NCI-H510A (cell line): ENCODE results near the gene CA9.

Experiments
- DNase-seq: peaks from one replicate; lab custom pipeline; 2025; lab: John Stamatoyannopoulos, UW

Gene CA9

DNA sequence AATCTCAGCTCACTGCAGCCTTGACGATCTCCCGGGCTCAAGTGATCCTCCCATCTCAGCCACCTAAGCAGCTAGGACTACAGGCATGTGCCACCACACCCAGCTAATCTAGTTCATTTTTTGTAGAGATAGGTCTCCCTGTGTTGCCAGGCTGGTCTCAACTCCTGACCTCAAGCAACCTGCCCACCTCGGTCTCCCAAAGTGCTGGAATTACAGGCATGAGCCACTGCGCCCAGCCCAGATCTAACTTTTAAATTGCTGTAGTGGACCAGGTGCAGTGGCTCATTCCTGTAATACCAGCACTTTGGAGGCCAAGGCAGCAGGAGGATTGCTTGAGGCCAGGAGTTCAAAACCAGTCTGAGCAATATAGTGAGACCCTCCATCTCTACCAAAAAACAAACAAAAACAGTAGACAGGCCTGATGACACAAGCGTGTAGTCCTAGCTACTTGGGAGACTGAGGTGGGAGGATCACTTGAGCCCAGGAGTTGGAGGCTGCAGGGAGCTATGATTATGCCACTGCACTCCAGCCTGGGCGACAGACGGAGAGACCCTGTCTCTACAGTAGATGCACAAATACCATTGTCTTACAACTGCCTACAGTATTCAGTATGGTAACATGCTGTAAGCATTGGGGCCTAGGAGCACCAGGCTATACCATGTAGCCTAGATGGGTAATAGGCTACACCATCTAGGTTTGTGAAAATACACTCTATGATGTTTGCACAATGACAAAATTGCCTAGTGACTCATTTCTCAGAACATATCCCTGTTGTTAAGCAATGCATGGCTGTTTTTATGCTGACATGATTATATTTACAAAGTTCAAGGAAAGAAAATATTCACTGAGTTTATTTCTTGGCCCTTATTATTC, 21.5 kb upstream of the CA9 start:
- DNase-seq = no peak

DNA sequence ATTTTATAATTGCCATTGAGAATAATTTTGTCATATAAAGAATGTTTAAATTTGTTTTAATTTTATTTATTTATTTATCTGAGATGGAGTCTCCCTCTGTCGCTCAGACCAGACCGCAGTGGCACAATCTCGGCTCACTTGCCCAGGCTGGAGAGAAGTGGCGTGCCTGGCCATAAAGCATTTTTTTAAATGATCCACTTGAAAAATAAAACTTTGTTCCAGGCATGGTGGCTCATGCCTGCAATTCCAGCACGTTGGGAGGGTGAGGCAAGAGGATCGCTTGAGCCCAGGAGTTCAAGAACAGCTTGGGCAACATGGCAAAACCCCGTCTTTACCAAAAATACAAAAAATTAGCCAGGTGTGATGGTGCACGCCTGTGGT, 20.9 kb upstream of the CA9 start:
- DNase-seq = no peak

DNA sequence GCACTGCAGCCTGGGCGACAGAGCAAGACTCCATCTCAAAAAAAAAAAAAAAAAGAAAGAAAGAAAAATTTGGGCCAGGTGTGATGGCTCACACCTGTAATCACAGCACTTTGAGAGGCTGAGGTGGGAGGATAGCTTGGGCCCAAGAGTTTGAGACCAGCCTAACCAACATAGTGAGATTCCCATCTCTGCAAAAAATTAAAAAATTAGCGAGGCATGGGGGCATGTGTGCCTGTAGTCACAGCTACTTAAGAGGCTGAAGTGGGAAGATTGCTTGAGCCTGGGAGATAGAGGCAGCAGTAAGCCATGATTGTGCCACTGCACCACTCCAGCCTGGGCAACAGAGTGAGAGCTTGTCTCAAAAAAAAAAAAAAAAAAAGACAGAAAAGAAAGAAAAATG, 20.1 kb upstream of the CA9 start:
- no peak for DNase-seq

DNA sequence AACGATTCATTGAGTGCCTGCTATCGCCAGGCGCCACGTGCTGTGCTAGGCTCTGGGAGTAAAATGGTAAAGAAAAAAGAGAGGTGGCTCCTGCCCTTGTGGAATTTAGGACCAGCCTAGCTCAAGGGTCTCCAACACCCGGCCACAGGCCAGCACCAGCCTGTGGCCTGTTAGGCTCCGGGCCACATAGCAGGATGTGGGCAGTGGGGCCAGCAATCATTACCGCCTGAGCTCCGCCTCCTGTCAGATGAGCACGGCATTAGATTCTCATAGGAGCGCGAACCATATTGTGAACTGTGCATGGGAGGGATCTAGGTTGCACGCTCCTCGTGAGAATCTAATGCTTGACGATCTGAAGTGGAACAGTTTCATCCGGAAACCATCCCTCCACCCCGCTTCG, 17.4 kb upstream of the CA9 start:
- DNase-seq = no peak

DNA sequence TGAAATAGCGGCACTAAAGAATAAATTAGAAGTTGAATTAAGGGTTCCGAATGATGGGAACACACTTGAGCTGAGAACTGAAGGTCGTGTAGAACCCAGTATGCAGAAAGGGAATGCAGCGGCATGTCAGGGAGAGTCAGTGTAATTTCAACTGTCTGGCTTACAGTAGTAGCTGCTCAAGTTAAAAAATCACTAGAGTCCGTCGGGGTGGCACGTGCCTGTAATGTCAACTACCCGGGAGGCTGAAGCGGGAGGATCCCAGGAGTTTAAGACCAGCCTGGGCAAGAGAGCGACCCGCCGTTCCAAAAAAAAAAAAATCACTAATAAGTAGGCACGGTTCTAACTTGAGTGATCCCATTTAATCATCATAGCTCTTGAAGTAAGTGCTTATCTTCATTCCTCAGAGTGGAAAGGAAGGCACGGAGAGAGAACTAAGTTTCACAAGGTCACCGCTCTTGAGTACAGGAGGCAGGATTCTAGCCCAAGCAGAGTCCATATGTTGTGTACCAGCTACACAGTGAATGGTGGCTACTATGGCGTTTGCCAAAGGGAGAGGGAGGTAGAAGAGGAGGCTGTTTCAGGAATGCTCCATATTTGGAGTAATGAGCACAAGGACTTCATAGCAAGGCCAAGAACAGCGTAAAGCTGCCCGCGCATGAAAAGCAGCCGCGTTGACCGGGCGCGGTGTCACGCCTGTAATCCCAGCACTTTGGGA, 16.7 kb upstream of the CA9 start:
- no peak for DNase-seq

DNA sequence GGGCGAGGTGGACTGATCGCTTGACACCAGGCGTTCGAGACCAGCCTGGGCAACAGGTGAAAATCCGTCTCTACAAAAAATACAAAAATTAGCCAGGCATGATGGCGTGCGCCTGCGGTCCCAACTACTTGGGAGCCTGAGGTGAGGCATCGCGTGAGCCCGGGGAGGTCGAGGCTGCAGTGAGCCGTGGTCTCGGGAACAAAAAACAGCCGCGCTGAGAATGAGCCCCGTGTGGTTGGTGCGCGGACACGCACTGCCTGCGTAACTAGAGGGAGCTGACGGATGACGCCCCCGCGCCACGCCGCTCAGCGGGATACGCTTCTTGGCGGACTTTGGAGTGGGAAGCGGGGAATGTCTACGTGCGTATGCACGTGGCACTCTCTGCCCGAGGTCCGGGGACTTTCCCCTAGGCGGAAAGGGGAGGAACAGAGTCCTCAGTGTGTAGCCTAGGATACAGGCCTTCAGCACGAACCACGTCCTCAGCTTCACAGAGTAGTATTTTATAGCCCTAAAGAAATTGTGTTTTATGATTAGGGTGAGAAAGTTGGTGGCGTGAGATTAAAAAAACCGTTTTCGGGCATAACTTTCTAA, 16.1 kb upstream of the CA9 start, which contains the start of gene RMRP:
Gene RMRP (minus strand): TSS at position 474 of the 591 bp plus-strand sequence.
- DNase-seq = peak; percentile 92

DNA sequence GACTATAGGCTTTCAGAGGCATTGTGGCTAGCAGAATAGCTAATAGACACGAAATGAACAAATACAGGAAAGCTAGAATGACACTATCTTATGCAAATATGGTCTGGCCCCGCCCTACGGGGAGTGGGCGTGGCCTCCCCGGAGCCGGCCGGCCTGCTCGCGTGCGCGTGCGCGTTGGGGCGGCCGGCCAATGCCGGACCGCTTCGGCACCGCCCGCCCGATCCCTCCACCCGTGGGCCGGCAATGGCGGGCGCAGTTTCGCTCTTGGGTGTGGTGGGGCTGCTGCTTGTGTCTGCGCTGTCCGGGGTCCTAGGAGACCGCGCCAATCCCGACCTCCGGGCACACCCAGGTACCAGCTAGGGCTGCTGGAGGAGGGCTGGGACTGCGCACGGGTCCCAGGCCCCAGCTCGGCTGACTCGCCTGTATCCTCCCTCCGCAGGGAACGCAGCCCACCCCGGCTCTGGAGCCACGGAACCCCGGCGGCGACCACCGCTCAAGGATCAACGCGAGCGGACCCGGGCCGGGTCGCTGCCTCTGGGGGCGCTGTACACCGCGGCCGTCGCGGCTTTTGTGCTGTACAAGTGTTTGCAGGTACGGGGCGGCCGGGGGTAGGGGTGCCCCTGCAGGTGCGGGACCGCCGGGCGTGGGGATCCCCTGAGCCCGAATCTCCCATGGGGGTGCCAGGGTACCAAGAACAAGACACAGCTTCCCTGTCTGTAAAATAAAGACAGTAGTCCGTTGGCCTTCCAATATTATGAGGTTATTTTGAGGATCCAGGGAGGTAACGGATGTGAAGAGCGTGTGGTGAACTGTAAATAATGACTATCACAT, 15.4 kb upstream of the CA9 start, which contains the start of gene CCDC107:
Gene CCDC107 (plus strand): TSS at position 156 of the 831 bp plus-strand sequence. CDS start 88 bp downstream, at position 244.
- DNase-seq = peak; percentile 17

DNA sequence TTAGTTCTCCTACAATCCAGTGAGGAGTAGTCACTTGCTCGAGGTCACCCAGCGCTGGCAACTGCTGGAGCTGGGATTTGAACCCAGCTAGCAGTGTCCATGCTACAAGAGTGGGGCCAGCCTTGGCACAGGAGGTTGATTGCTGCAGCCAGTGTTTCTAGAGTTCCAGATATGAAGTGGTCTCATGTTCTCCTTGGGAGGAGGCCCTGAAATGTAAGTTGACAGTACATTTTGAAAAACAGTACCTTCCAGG, 14.8 kb upstream of the CA9 start:
- DNase-seq = no peak

DNA sequence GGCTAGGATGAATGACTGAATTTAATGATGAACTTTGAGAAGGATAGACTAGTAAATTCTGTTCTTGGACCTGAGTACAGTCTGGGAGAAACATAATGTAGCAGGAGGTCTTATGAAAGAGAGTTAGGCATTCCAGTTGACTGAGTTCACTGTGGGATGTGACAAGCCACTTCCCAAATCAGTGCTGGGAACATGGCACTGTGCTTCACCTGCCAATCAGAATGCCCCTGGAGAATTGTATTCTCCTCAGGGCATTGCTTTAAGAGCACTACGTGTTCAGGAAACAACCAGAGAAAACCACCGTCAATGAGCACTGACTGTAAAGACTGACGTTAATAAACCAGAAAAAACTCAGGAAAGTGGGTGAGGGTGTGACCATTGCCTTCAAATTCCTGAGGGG, 14.4 kb upstream of the CA9 start:
- DNase-seq = no peak

DNA sequence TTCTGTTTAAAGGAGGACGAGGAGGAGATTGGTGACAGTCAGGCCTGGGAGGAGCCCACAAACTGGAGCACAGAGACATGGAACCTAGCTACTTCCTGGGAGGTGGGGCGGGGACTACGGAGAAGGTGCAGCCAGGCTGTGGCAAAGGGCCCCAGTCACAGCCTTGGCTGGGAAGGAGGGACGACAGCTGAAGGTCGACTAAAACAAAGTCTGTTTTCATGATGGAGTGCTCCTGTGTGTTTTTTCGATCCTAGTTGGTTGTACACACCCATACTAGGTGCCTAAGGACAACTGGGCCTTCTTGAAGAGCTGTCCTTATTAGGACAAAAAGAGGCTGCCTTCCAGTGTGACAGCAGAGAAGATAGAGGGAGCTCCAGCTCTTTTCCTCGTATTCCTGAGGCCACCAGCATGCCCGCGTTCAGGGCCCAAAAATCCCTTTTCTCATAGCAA, 12.7 kb upstream of the CA9 start:
- DNase-seq = no peak

DNA sequence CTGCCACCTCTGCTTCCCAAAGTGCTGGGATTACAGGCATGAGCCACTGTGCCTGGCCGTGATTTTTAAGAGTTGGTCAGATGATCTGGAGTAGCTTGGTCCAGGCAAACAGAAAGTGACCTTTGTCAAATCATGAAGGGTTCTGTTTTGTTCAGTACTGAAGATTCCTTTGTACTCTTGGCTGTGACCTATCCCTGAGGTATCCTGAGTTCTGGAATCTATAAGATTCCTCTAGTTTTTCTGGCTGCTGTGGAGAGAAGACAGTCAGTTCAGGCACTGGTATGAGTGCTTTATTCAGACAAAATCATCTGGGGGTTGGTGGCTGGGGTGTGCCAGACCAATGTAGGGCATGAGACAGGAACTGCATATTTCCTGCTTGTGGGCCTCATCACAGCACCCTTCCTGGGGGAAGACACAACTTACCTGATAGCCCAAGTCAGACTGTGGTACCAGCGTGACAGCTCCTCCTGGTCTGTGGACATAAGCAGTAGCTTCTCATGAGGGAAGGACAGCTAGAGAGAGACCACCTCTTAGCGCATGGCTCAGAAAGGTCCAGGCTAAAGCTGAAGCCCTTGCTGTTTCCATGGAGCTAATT, 11.9 kb upstream of the CA9 start:
- no peak for DNase-seq

DNA sequence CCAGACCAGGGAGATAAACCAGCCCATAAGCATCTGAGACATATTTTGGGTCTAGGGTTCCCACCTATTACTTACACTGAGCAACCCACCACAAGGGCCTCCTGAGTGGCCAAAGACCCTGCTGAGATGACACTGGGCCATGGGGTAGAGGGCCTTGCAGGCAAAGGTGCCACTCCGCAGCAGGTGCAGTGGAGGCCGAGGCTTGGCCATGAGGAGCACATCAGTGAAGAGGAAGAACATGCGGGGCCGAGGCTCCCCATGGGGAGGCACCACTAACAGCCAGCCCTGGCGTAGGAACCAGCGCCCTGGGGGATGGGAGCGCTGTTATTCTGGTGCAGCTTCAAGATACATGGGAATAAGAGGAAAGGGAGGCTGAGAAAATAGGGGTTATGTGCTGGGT, 11.3 kb upstream of the CA9 start:
- no peak for DNase-seq

DNA sequence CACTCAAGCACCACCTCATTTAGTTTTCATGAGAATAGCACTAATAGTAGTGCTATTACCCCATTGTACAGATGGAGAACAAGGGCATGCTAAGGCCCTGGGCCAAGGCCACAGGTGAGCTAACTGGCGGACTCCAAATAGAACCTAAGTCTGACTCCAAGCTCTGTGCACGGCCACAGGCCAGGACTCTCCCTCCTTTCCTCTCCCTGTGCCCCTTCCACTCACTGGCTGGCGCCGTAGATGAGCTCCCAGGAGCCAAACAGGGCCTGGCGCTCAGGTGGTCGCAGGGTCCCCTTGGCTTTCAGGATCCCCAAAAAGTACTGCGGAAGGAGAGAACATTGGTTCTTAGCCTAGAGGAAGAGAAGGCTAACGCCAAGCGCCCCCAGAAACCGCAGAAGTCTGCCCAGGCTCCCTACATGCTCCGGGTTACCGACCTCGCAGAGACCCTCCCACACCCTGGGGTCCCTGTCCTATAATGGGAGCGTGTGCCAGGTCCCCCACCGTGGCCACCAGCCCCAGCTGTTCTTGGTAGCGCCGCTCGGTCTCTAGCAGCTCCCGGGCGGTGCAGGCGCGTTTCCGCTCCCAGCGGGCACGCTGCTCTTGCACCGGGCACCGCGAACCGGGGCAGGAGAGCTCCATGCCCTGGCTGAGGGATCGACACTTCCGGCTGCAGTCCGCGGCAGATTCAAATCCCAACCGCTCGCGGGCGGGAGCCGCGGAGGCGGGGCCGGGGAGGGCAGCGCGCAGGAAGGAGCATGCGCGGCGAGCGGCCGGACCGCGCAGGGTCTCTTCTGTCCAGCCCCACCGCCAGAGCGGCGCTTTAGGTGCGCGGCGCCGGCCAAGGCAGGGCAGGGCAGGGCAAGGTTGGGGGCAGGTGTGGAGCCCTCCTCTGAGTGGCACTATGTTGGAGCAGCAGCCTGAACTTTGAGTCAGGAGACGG, 8.9 kb upstream of the CA9 start, which contains the start of gene ARHGEF39:
Gene ARHGEF39 (minus strand): TSS at position 665 of the 940 bp plus-strand sequence. CDS start 26 bp downstream, at position 639.
- DNase-seq = peak; percentile 63

DNA sequence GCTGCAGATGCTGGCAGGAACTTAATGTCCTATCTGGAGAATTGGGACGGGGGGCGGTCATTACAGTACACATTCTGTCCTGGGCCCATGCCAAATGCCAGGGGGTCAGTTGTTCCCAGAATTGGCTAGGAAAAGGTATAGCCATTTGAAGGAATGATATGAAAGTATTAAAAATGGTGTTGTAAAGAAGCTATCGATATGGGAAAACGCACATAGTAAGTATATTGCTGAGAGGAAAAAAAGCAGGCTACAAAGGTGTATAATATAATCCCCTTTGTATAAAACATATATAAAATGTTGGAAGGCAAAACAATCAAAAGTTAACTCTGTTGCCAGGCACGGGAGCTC, 8.3 kb upstream of the CA9 start:
- DNase-seq = no peak

DNA sequence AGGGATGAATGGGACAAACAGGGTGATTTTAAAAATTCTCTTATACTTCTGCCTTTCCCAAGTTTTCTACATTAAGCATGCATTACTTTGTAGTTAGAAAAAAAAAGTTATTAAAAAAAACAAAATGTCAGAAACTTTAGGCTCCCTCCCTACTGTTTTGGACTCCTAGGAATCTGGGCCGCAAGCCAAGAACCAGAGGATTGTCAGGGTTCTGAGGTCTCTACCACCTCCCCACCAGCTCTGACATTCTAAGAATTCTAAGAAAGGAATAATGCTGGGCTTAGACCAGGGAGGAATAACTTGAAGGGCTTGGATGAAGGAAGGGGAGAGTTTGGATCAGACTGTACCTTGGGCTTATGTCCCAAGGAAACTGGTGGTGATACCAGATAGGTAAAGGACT, 7.7 kb upstream of the CA9 start:
- no peak for DNase-seq

DNA sequence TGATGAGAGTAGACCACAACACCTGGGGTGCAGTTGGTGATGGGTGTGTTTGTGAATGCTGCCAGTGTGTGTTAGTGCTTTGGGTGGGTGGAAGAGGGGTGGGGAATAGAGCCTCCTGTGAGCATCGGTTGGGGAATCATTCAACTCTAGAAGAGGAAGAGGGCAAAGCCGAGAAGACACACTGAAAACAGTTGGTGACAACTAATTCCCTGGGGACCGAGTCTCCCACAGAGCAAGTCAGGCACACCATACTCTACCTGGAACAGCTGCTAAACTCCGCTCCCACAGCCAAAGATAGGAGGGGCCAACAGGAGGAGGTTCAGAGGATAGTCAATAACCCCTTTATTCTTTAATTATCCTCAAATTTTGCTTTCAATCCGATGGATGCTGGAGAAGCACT, 7.2 kb upstream of the CA9 start:
- no peak for DNase-seq

DNA sequence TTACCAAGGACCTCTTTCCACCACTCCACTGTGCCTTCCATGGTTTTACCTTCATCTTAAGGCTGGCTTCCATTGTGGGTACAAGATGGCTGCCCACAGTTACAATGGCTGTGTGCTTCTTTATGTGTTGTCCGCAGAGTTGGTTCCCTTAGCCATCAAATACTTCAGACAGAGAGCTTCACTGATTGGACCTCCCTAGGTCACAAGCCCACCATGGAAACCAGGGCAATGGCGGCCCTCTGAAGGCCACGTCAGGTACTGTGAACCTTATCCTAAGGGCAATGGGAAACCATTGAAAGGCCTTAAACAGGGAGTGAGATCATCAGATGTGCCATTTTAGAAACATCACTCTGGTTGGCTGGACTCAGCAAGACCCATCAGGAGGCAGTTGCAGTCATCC, 5.8 kb upstream of the CA9 start:
- DNase-seq = no peak

DNA sequence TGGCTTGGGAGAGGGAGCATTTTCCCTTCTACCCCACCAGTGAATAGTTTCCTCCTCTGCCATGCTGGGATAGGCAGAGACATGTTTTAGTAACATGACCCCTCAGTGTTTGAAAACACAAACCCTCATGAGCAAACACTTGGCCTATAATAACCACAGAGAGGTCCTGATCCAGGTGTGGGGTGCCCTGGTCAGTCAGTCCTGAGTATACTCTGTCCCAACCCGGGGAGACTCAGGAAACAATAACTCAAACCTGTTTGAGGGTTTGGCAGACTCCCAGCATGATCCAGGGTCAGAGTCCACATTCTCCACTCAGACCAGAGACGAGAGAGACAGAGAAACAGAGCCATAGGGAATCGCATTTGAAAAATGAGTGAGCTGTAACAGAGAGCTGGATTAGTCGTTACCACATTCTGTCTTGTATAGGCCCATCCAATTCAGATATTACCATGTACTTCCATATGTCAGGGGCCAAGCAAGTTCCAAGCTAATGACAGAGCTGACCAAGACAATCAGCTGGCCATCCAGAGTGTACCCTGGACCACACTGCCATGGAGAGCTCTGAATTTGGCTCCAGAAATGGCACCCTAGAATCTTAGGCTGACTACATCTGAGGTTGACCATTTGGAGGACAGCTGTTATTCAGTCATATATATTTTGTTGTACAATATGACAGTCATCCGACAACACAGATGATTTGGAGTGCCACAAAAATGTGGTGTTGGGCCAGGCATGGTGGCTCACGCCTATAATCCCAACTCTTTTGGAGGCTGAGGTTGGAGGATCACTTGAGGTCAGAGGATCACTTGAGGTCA, 4.2 kb upstream of the CA9 start:
- DNase-seq = no peak

DNA sequence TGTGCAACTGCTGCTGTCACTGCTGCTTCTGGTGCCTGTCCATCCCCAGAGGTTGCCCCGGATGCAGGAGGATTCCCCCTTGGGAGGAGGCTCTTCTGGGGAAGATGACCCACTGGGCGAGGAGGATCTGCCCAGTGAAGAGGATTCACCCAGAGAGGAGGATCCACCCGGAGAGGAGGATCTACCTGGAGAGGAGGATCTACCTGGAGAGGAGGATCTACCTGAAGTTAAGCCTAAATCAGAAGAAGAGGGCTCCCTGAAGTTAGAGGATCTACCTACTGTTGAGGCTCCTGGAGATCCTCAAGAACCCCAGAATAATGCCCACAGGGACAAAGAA, 265 bp downstream of the CA9 start:
- DNase-seq = no peak

DNA sequence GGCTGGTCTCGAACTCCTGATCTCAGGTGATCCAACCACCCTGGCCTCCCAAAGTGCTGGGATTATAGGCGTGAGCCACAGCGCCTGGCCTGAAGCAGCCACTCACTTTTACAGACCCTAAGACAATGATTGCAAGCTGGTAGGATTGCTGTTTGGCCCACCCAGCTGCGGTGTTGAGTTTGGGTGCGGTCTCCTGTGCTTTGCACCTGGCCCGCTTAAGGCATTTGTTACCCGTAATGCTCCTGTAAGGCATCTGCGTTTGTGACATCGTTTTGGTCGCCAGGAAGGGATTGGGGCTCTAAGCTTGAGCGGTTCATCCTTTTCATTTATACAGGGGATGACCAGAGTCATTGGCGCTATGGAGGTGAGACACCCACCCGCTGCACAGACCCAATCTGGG, 1.5 kb downstream of the CA9 start:
- DNase-seq = no peak
